RPMI8226 (cell line): Measurements from ENCODE around the gene LCK.

Source experiments
- DNase-seq: peaks from one replicate; pipeline ENCODE4 v3.0.0-alpha.2; 2015

LCK gene

GRCh38 chr1:32329931-32330466, 78.9 kb downstream of the LCK start:
- no peak for DNase-seq

GRCh38 chr1:32330558-32331151, 79.6 kb downstream of the LCK start:
- DNase-seq: no peak

GRCh38 chr1:32331549-32331948, 80.5 kb downstream of the LCK start:
- no peak for DNase-seq

- no peak for DNase-seq
Observed at GRCh38 chr1:32332290-32333079, 81.4 kb downstream of the LCK start.

- DNase-seq: no peak
Observed at GRCh38 chr1:32333251-32333963, 82.3 kb downstream of the LCK start.

- DNase-seq: no peak
Observed at GRCh38 chr1:32334274-32334861, 83.3 kb downstream of the LCK start.

GRCh38 chr1:32334864-32335534, 83.9 kb downstream of the LCK start:
- peak; percentile 65 for DNase-seq

- DNase-seq: no peak
Observed at GRCh38 chr1:32335535-32335789, 84.4 kb downstream of the LCK start.
